Activated CD8-positive, alpha-beta memory T cell treated with anti-CD3 and anti-CD28 coated beads, Interleukin-2, amount 10 ng/mL, durations not matched to agents 7 days and 5 days (primary cell): ENCODE measurements around the gene DAGLA. TPM values are rescaled to one million over a fixed set of nuclear protein-coding genes. Genes with fewer than 3 reads are reported as not detected.

Experiments
- ATAC-seq: fragments of 150-1000 bp; cut with Tn5 transposase; one replicate; pipeline ENCODE4 v1.10.0; 2021; ENCODE audit warnings: moderate library complexity
- CTCF ChIA-PET: fragments of 350-600 bp; sonication (Branson Sonifier 250); formaldehyde crosslinking; loops from one replicate; lab custom pipeline; 2021; ENCODE audit warnings: antibody characterized with exemption; lab: Charles Lee
- DNase-seq: peaks from one replicate; pipeline ENCODE4 v3.0.0-alpha.2; 2020
- H3K27ac Mint-ChIP-seq: one replicate; pipeline ENCODE4 v1.8.0; 2021; ENCODE audit warnings: mild to moderate bottlenecking, mixed read lengths
- H3K27me3 Mint-ChIP-seq: one replicate; pipeline ENCODE4 v1.8.0; 2021; ENCODE audit warnings: mixed read lengths
- H3K36me3 Mint-ChIP-seq: one replicate; pipeline ENCODE4 v1.8.0; 2021; ENCODE audit warnings: mild to moderate bottlenecking, mixed read lengths
- H3K4me1 Mint-ChIP-seq: one replicate; pipeline ENCODE4 v1.8.0; 2021; ENCODE audit warnings: mixed read lengths
- H3K4me3 Mint-ChIP-seq: one replicate; pipeline ENCODE4 v1.8.0; 2021; ENCODE audit warnings: mild to moderate bottlenecking, moderate library complexity, mixed read lengths
- H3K9me3 Mint-ChIP-seq: one replicate; pipeline ENCODE4 v1.8.0; 2022; ENCODE audit warnings: low read depth, mixed read lengths
- total RNA-seq, 2 experiments: library from RNA; stranded (reverse); gene quantifications; one replicate each; pipeline ENCODE4 v1.2.3, GENCODE V29; 2021

The DAGLA gene
- total RNA-seq, 2 experiments from 2014 or later, result not detected

DNA sequence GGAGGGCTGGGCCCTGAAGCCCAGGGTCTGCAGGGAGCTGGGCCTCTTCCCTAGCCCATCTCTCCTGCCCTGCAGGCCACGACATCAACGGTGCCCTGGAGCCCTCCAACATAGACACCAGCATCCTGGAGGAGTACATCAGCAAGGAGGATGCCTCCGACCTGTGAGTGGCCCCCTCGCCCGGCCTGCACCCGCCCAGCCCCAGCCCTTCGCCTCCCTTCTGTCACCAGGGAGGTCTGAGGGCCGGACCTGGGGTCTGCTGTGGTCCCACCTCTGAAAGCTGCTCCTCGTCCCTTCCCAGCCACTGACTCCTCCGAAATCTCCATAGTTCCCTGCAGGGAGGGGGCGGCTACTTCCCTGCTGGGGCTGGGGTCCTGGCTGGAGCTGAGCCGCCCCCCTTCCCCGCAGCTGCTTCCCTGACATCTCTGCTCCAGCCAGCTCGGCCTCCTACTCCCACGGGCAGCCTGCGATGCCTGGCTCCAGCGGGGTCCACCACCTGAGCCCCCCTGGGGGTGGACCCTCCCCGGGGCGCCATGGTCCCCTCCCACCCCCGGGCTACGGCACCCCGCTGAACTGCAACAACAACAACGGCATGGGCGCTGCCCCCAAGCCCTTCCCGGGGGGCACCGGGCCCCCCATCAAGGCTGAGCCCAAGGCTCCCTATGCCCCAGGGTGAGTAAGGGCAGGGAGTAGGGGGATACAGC, 85.5 kb downstream of the DAGLA start:
- H3K27ac Mint-ChIP-seq, result no peak overlapping the region

DNA sequence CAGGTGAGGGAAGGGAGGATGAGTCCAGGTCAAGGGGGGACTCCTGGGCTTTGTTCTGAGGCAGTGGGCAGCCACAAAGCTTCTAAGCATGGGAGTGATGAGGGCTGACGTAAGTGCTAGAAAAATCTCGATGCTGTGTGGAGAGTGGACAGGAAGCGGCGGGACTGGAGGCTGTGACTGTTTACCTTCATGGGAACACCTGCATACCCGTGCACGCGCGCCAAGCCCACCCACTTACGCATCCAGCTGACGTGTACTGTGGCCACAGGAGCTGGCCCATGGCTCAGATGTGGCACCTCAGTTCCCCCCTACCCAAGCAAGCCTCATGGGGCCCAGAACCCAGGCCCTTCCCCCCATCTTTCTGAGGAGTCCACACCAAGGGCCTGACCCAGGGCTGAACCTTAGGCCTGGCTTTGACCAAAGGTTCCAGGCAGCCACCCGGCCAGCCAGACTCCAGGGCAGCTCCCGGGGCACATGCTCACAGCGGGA, 86.2 kb downstream of the DAGLA start:
- H3K27me3 Mint-ChIP-seq, result no peaks in the 10 kb centered on the region
- H3K36me3 Mint-ChIP-seq, result no peaks in the 10 kb centered on the region
- H3K27ac Mint-ChIP-seq, result no peak overlapping the region
- ATAC-seq (no peak), DNase-seq (no peak)
- H3K4me3 Mint-ChIP-seq, result no peak overlapping the region
- CTCF ChIA-PET, result interaction anchor here (1.4 to 2.1 kb wide), 3 partner anchors 17 to 31 kb away, joined by 3 to 6 read pairs (median 4); no protein-coding TSS in a partner anchor
- no peaks in the 10 kb centered on the region for H3K9me3 Mint-ChIP-seq
- peaks cover 4% of the 10 kb centered on the region for H3K4me1 Mint-ChIP-seq

More for the DNA sequence above, 85.5 kb downstream of the DAGLA start:
- Mint-ChIP-seq H3K9me3 (no peaks in the 10 kb centered on the region), H3K36me3 (no peaks in the 10 kb centered on the region), H3K4me1 (no peaks in the 10 kb centered on the region), H3K4me3 (no peak overlapping the region), H3K27me3 (no peaks in the 10 kb centered on the region)
- DNase-seq (no peak), ATAC-seq (no peak)
- CTCF ChIA-PET, result interaction anchor here (1.7 to 2.1 kb wide), 3 partner anchors 10 to 16 kb away, joined by 4 to 6 read pairs (median 4); no protein-coding TSS in a partner anchor

DNA sequence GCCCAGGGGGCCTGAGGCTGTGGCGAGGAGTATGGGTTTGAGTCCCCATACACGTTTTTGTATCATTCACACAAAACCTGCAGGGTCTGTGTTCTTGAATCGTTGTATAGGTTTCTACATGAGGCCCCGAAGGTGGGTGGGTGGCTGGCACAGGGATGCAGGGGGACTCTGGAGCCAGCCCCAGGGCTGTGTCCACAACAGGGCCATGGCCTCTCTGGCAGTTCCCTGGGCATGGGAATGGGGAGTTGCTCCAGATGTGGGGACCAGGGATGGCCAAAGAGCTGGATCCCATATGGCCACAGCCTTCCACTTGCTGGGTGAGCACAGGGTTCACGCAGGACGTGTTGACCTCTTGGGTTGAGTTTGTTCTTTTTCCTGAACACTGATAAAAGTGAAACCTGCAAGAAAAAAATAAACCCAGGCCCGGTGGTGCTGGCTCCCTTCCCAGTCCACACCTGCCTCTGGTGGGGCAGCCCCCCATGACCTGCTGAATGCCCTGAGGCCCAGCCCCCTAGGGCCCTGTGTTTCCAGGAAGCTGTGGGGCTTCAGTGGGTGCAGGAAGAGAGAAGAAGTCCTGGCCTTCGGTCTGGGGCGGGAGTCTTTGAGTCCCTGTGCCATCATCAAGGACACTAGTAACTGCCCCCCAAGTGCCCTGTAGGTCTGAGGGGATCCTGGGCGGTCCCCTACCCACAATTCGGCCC, 88.3 kb downstream of the DAGLA start:
- Mint-ChIP-seq H3K9me3 (no peaks in the 10 kb centered on the region), H3K4me3 (no peak overlapping the region), H3K36me3 (no peaks in the 10 kb centered on the region), H3K27ac (no peak overlapping the region), H3K4me1 (peaks cover 11% of the 10 kb centered on the region), H3K27me3 (no peaks in the 10 kb centered on the region)
- DNase-seq, result no peak
- CTCF ChIA-PET, result no interaction called here
- ATAC-seq, result no peak

DNA sequence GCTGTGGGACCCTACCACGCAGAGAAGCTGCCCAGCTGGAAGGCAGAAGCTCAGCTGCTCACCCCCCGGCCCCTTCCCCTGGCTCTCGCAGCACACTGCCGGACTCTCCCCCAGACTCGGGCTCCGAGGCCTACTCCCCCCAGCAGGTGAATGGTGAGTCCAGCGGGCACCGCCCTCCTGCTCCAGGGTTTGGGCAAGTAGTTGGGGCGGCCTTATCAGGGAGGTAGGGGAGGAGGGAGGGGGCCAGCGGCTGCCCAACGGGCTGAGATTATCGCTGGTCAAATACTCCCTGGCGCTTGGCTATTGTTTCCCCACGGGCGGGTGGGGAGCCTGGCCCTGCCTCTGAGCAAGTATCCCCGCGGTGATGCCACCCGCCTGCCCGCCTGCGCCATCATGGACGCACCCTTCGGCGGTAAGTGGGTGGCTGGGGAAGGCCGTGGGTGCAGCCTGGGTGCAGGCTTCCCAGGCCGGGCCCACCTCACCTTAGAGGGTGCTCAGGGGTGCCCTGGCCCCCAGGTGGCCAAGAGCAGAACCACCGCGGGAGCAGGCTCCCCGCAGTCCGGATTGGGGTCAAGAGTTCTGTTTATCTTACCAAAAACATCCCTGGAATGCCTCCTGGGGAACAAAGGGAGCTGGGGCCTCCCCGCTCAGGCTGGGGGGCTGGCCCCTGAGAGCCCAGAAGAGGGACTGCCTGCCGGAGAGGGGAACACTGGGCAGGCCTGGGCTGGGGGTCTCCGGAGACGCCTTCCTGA, 89.2 kb downstream of the DAGLA start:
- Mint-ChIP-seq H3K27me3 (no peaks in the 10 kb centered on the region), H3K9me3 (no peaks in the 10 kb centered on the region), H3K4me3 (no peak overlapping the region), H3K27ac (no peak overlapping the region), H3K36me3 (no peaks in the 10 kb centered on the region), H3K4me1 (peaks cover 11% of the 10 kb centered on the region)
- no peak for DNase-seq
- ATAC-seq, result no peak
- CTCF ChIA-PET, result no interaction called here

DNA sequence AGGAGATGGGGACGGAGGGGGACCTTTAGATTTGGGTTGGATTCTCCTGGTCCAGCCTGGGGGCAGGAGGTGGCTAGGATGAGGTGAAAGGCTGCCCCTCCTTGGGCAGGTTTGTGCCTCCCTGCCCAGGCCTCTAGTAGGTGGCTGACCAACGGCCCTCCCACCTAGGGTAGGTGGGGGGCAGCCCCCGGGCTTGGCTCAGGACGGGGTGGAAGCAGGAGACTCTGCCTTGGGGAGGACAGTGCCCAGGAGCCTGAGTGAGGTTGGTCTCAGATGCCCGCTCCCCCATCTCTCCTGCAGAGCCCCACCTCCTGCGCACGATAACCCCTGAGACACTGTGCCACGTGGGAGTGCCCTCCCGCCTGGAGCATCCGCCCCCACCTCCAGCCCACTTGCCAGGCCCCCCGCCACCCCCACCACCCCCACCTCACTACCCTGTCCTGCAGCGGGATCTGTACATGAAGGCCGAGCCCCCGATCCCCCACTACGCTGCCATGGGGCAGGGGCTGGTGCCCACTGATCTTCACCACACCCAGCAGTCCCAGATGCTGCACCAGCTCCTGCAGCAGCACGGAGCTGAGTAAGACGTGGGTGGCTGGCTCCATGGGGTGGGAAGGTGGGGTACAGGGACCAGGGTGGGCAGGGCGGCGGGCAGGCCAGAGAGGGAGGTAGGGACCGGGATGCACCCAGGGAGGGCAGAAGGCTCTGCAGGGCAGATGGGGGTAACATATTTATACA, 89.9 kb downstream of the DAGLA start:
- H3K4me3 Mint-ChIP-seq, result no peak overlapping the region
- ATAC-seq, result no peak
- CTCF ChIA-PET, result interaction anchor here (0.5 kb wide), 1 partner anchor 17 kb away, joined by 3 read pairs; no protein-coding TSS in a partner anchor
- DNase-seq, result no peak
- no peak overlapping the region for H3K27ac Mint-ChIP-seq
- no peaks in the 10 kb centered on the region for H3K36me3 Mint-ChIP-seq
- no peaks in the 10 kb centered on the region for H3K27me3 Mint-ChIP-seq
- H3K9me3 Mint-ChIP-seq, result no peaks in the 10 kb centered on the region
- peaks cover 11% of the 10 kb centered on the region for H3K4me1 Mint-ChIP-seq

DNA sequence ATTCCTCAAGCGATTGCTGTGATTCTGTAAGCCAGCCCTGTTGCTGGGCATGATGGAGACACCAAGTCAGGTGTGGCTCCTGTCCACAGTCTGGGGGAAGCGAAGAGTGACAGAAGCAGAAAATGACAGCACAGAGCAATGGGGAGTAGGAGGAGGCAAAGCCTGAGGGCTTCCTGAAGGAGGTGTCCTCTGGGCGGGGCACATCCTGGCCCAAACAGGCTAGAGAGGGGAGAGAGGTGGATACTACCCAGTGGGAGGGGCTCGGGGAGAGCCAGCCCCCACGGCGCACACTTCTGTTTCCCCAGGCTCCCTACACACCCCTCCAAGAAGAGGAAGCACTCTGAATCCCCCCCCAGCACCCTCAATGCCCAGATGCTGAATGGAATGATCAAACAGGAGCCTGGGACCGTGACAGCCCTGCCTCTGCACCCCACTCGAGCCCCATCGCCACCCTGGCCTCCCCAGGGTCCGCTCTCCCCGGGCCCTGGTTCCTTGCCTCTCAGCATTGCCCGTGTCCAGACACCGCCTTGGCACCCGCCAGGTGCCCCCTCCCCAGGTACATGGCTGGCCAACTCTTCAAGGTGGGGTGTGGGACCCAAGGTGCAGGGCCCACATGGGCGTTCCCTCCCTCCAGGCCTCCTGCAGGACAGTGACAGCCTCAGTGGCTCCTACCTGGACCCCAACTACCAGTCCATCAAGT, 91.2 kb downstream of the DAGLA start:
- H3K4me3 Mint-ChIP-seq, result no peak overlapping the region
- H3K9me3 Mint-ChIP-seq, result no peaks in the 10 kb centered on the region
- ATAC-seq (no peak), DNase-seq (no peak)
- peaks cover 11% of the 10 kb centered on the region for H3K4me1 Mint-ChIP-seq
- peaks cover under 1% of the 10 kb centered on the region for H3K27me3 Mint-ChIP-seq
- CTCF ChIA-PET, result interaction anchor here (1.9 kb wide), 2 partner anchors 20 to 24 kb away, joined by 10 to 12 read pairs; partner anchors contain the start of gene TMEM258
- peak overlapping the region; percentile 46 for H3K27ac Mint-ChIP-seq
- H3K36me3 Mint-ChIP-seq, result no peaks in the 10 kb centered on the region

DNA sequence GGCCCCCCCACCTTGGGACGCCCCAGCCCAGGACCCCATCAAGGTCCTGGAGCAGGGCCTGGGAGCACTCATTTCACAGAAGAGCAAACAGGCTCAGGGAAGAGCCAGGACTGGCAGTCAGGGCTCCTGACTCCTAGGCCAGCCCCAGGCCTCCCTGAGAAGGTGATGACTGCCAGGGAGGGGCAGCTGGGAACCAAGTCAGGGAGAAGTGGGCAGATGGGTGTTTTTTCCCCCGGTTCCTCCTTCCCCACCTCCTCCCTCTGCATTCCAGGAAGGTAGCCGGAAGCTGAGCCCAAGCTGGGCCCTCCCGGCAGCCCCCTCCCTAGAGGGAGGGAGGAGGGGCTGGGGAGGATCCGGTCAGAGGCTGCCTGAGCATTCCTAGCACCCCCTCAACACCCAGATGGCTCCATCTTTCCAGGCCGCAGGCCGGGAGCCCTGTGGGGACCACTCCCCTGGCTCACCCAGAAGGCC, 91.8 kb downstream of the DAGLA start:
- no peak for ATAC-seq
- CTCF ChIA-PET, result interaction anchor here (0.6 to 1.9 kb wide), 6 partner anchors 19 to 599 kb away, joined by 3 to 12 read pairs (median 5); partner anchors contain the start of gene TMEM258
- Mint-ChIP-seq H3K9me3 (no peaks in the 10 kb centered on the region), H3K36me3 (no peaks in the 10 kb centered on the region), H3K4me1 (peaks cover 15% of the 10 kb centered on the region), H3K27me3 (peaks cover 5% of the 10 kb centered on the region), H3K4me3 (no peak overlapping the region), H3K27ac (no peak overlapping the region)
- DNase-seq, result no peak

DNA sequence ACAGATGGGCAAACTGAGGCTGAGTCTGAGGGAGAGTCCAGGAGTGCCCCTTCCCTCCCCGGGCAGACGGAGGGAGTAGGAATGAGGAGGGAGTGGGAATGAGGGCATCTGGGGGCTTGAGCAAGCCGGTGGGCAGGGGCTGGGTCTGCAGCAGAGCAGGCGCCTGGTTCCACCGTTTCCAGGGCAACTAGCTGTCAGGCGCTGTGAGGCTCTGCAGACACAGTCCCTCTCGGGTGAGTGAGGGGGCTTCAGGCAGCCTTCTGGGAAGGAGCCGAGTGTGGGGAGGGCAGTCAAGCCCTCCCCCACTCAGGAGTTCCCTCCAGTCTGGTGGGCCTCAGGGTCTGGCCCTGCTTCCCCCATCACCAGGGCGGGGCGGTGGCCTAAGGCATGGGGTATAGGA, 93.2 kb downstream of the DAGLA start:
- Mint-ChIP-seq H3K4me3 (no peak overlapping the region), H3K27me3 (peaks cover 8% of the 10 kb centered on the region), H3K27ac (peak overlapping the region; percentile 75), H3K4me1 (peaks cover 20% of the 10 kb centered on the region), H3K9me3 (no peaks in the 10 kb centered on the region), H3K36me3 (no peaks in the 10 kb centered on the region)
- no peak for ATAC-seq
- CTCF ChIA-PET, result interaction anchor here (0.7 to 1.9 kb wide), 6 partner anchors 22 to 126 kb away, joined by 3 to 6 read pairs (median 3); no protein-coding TSS in a partner anchor
- no peak for DNase-seq

DNA sequence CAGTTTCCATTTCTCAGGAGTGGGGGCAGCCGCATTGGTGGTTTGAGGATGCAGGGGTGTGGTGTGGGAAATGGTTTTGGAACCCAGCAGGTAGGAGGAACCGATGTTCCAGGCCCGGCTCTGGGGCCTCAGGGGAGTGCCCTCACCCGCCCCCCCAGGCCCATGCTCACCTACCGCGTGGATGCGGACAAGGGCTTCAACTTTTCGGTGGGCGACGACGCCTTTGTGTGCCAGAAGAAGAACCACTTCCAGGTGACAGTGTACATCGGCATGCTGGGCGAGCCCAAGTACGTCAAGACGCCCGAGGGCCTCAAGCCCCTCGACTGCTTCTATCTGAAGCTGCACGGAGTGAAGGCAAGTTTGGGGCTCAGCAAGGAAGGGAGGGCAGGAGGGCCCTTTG, 93.6 kb downstream of the DAGLA start:
- no peak overlapping the region for H3K27ac Mint-ChIP-seq

DNA sequence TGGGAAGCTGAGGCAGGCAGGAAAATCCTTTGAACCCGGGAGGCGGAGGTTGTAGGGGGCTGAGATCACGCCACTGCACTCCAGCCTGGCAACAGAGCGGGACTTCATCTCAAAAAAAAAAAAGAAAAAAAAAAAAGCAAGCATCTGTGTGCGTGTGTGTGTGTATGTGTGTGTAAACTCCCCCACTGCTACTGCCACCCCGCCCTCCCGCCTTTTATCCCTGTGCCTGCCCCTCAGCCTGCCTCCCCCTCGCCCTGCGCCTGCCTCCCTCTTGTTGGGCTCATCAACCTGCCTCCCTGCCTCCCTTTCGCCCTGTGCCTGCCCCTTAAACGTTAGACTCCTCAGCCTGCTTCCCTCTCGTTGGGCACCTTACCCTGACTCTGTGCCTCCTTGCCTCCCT, 94.2 kb downstream of the DAGLA start:
- Mint-ChIP-seq H3K4me1 (peaks cover 20% of the 10 kb centered on the region), H3K4me3 (no peak overlapping the region), H3K27me3 (peaks cover 8% of the 10 kb centered on the region), H3K27ac (no peak overlapping the region), H3K36me3 (no peaks in the 10 kb centered on the region), H3K9me3 (no peaks in the 10 kb centered on the region)
- no peak for DNase-seq
- ATAC-seq, result no peak
- CTCF ChIA-PET, result interaction anchor here (0.9 to 1.9 kb wide), 3 partner anchors 21 to 27 kb away, joined by 3 to 4 read pairs (median 4); no protein-coding TSS in a partner anchor

More for the DNA sequence above, 93.6 kb downstream of the DAGLA start:
- Mint-ChIP-seq H3K4me1 (peaks cover 20% of the 10 kb centered on the region), H3K4me3 (no peak overlapping the region), H3K9me3 (no peaks in the 10 kb centered on the region), H3K36me3 (no peaks in the 10 kb centered on the region), H3K27me3 (peaks cover 8% of the 10 kb centered on the region)
- CTCF ChIA-PET, result interaction anchor here (1.3 to 1.9 kb wide), 2 partner anchors 23 to 26 kb away, joined by 3 to 4 read pairs; no protein-coding TSS in a partner anchor
- ATAC-seq (no peak), DNase-seq (no peak)

DNA sequence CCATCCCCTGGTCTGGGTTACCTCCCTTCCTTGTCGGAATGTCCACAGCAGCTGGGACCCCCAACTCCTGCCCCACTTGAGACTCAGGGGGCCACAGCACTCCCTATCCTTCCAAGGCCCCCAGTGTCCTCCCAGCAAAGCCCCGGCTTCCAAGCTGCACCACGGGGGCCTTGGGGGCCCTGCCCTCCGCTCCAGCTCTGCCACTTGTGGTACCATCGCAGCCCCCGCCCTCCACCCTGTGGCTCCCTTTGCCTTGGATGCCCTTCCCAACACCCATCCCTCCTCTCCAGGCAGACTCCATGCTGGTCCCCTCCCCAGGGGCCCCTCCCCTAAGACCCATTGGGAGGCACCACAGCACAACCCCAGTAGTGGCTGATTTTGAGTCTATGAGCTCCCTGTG, 94.9 kb downstream of the DAGLA start:
- no peak overlapping the region for H3K4me3 Mint-ChIP-seq
- H3K4me1 Mint-ChIP-seq, result peaks cover 20% of the 10 kb centered on the region
- CTCF ChIA-PET, result interaction anchor here (0.9 to 2.1 kb wide), 5 partner anchors 22 to 28 kb away, joined by 4 to 6 read pairs (median 5); no protein-coding TSS in a partner anchor
- DNase-seq, result no peak
- no peak overlapping the region for H3K27ac Mint-ChIP-seq
- ATAC-seq, result no peak
- H3K36me3 Mint-ChIP-seq, result no peaks in the 10 kb centered on the region
- H3K27me3 Mint-ChIP-seq, result peaks cover 8% of the 10 kb centered on the region
- H3K9me3 Mint-ChIP-seq, result no peaks in the 10 kb centered on the region
